BJ (cell line): ENCODE results near the gene PXN. TPM values are rescaled to one million over a fixed set of nuclear protein-coding genes. Genes with fewer than 3 reads are reported as not detected.

Source experiments
- CTCF ChIA-PET: fragments of 350-600 bp; formaldehyde crosslinking; extraction: SDS; loops from one replicate; lab custom pipeline; 2021; ENCODE audit warnings: antibody characterized with exemption, inconsistent platforms; lab: Yijun Ruan, JAX
- POLR2A ChIA-PET: fragments of 300-600 bp; sonication (Branson Sonifier 250); formaldehyde crosslinking; extraction: SDS; loops from one replicate; lab custom pipeline; 2021; ENCODE audit warnings: antibody characterized with exemption; lab: Charles Lee
- DNase-seq: peaks from one replicate; pipeline ENCODE4 v3.0.0-alpha.2; 2011; ENCODE audit warnings: low read depth
- H3K27me3 ChIP-seq: 2 replicates; pipeline ENCODE4 v1.6.0; 2011; ENCODE audit warnings: low read length; ENCODE audit not compliant: control insufficient read depth, insufficient read depth
- H3K36me3 ChIP-seq: 2 replicates; pipeline ENCODE4 v1.5.1; 2011; ENCODE audit warnings: low read length; ENCODE audit not compliant: control insufficient read depth, insufficient read depth
- H3K4me3 ChIP-seq: 2 replicates; pipeline ENCODE4 v1.5.1; 2011; ENCODE audit warnings: low read depth, mild to moderate bottlenecking, control low read depth, low read length
- CTCF ChIP-seq: IDR thresholded peaks from 2 replicates; pipeline ENCODE4 v1.5.1; 2011; ENCODE audit warnings: low read depth, mild to moderate bottlenecking, control low read depth, inconsistent platforms, low read length, moderate library complexity; ENCODE audit not compliant: insufficient read depth
- polyA plus RNA-seq: library from polyadenylated mRNA; depleted of rRNA; stranded (reverse); fragments of >200 nt; gene quantifications from 2 replicates; pipeline ENCODE4 v1.2.3, GENCODE V29; 2011

Gene PXN
- polyA plus RNA-seq, 1 experiment = 41.8 TPM

GRCh38 chr12:120235369-120236323, 29.9 kb downstream of the PXN start:
- CTCF ChIA-PET = interaction anchor here (0.7 to 7.1 kb wide), 11 partner anchors 8 to 87 kb away, joined by 3 to 99 read pairs (median 4); partner anchors contain the start of genes PXN and RNU4-2
- H3K36me3 ChIP-seq = no peaks in the 10 kb centered on the region
- POLR2A ChIA-PET = interaction anchor here (0.7 to 1.4 kb wide), 3 partner anchors 22 to 56 kb away, joined by 5 to 8 read pairs (median 5); partner anchors contain the start of genes RNU4-2 and RPLP0

GRCh38 chr12:120234643-120235368, 30.7 kb downstream of the PXN start:
- TF ChIP-seq CTCF = peak; percentile 61
- Histone ChIP-seq H3K4me3 (no peak overlapping the region), H3K36me3 (no peaks in the 10 kb centered on the region), H3K27me3 (no peaks in the 10 kb centered on the region)
- ChIA-PET POLR2A (interaction anchor here (0.7 to 1.4 kb wide), 3 partner anchors 22 to 57 kb away, joined by 5 to 8 read pairs (median 5); partner anchors contain the start of genes RNU4-2 and RPLP0), CTCF (interaction anchor here (0.7 to 7.1 kb wide), 11 partner anchors 9 to 86 kb away, joined by 3 to 99 read pairs (median 4); partner anchors contain the start of genes PXN and RNU4-2)
- DNase-seq = peak; percentile 95

More at GRCh38 chr12:120235369-120236323, 29.9 kb downstream of the PXN start:
- 0 out of 2 replicates have a peak, but pooled peaks have one; percentile 23 for TF ChIP-seq CTCF
- no peak for DNase-seq
- H3K4me3 ChIP-seq = no peak overlapping the region
- H3K27me3 ChIP-seq = no peaks in the 10 kb centered on the region

GRCh38 chr12:120231316-120232011, 34.1 kb downstream of the PXN start:
- DNase-seq = peak; percentile 80
- Histone ChIP-seq H3K36me3 (peaks cover 3% of the 10 kb centered on the region), H3K4me3 (no peak overlapping the region), H3K27me3 (no peaks in the 10 kb centered on the region)
- POLR2A ChIA-PET = interaction anchor here (1.5 to 3.8 kb wide), 3 partner anchors 30 to 60 kb away, joined by 18 to 33 read pairs (median 23); partner anchors contain the start of genes RNU4-2 and RPLP0
- TF ChIP-seq CTCF = peak; percentile 34
- CTCF ChIA-PET = interaction anchor here (0.6 to 11.4 kb wide), 8 partner anchors 15 to 862 kb away, joined by 3 to 482 read pairs (median 26); partner anchors contain the start of genes PXN, RNU4-1, RNU4-2 and RPLP0

GRCh38 chr12:120230974-120231315, 34.6 kb downstream of the PXN start:
- POLR2A ChIA-PET = interaction anchor here (0.7 to 3.8 kb wide), 6 partner anchors 26 to 62 kb away, joined by 8 to 33 read pairs (median 16); partner anchors contain the start of genes RNU4-1, RNU4-2 and RPLP0
- CTCF ChIA-PET = interaction anchor here (0.5 to 11.4 kb wide), 7 partner anchors 16 to 82 kb away, joined by 4 to 482 read pairs (median 46); partner anchors contain the start of genes PXN, RNU4-1, RNU4-2 and RPLP0

More at GRCh38 chr12:120230974-120231315, 34.6 kb downstream of the PXN start:
- Histone ChIP-seq H3K4me3 (no peak overlapping the region), H3K27me3 (no peaks in the 10 kb centered on the region), H3K36me3 (peaks cover 7% of the 10 kb centered on the region)
- DNase-seq = no peak
- TF ChIP-seq CTCF = no peak
